ENCODE results near the gene CCDC187. TPM values are rescaled to one million over a fixed set of nuclear protein-coding genes. Genes with fewer than 3 reads are reported as not detected.

Gene CCDC187
- total RNA-seq, 1 donor: not detected

- DNase-seq (ENCODE audit: insufficient read length, low spot score, missing footprints): no peak
- no peaks in the 10 kb centered on the region for H4K20me1 ChIP-seq (ENCODE audit: insufficient read depth, low read length)
- no peaks in the 10 kb centered on the region for H3K27me3 ChIP-seq (ENCODE audit: insufficient read depth, low read length)
- no peak for TF ChIP-seq CTCF (IDR thresholded peaks at IDR 0.05; ENCODE audit: extremely low read depth, low read depth, low read length)
- H3K27ac ChIP-seq (ENCODE audit: low read depth, low read length): no peak overlapping the region
- no peaks in the 10 kb centered on the region for H3K36me3 ChIP-seq (ENCODE audit: insufficient read depth, low read length)
- no peaks in the 10 kb centered on the region for H3K4me1 ChIP-seq (ENCODE audit: insufficient read depth, low read length)
- H3K4me3 ChIP-seq (ENCODE audit: insufficient read depth, low read length): no peak overlapping the region
- no peaks in the 10 kb centered on the region for H3K9me3 ChIP-seq (ENCODE audit: low read depth, low read length)
- H3K79me2 ChIP-seq (ENCODE audit: insufficient read depth, low read length): no peaks in the 10 kb centered on the region
- no peak overlapping the region for H3K4me2 ChIP-seq (ENCODE audit: insufficient read depth, low read length)
- no peak overlapping the region for H2AFZ ChIP-seq (ENCODE audit: low read length)
Observed at GRCh38 chr9:136291306-136292025, 12.4 kb downstream of the CCDC187 start.

GRCh38 chr9:136290508-136291000 lies 13.3 kb downstream of the CCDC187 start:
- Histone ChIP-seq H3K27me3 (ENCODE audit: insufficient read depth, low read length) (no peaks in the 10 kb centered on the region), H3K9me3 (ENCODE audit: low read depth, low read length) (no peaks in the 10 kb centered on the region), H3K27ac (ENCODE audit: low read depth, low read length) (no peak overlapping the region), H4K20me1 (ENCODE audit: insufficient read depth, low read length) (no peaks in the 10 kb centered on the region), H3K4me1 (ENCODE audit: insufficient read depth, low read length) (no peaks in the 10 kb centered on the region), H3K79me2 (ENCODE audit: insufficient read depth, low read length) (no peaks in the 10 kb centered on the region), H3K4me2 (ENCODE audit: insufficient read depth, low read length) (no peak overlapping the region), H3K4me3 (ENCODE audit: insufficient read depth, low read length) (no peak overlapping the region), H2AFZ (ENCODE audit: low read length) (no peak overlapping the region), H3K36me3 (ENCODE audit: insufficient read depth, low read length) (no peaks in the 10 kb centered on the region)
- TF ChIP-seq CTCF (IDR thresholded peaks at IDR 0.05; ENCODE audit: extremely low read depth, low read depth, low read length): no peak
- no peak for DNase-seq (ENCODE audit: insufficient read length, low spot score, missing footprints)

- H3K4me2 ChIP-seq (ENCODE audit: insufficient read depth, low read length): no peak overlapping the region
- no peaks in the 10 kb centered on the region for H4K20me1 ChIP-seq (ENCODE audit: insufficient read depth, low read length)
- no peak overlapping the region for H3K4me3 ChIP-seq (ENCODE audit: insufficient read depth, low read length)
- H3K27ac ChIP-seq (ENCODE audit: low read depth, low read length): no peak overlapping the region
- no peak overlapping the region for H2AFZ ChIP-seq (ENCODE audit: low read length)
- DNase-seq (ENCODE audit: insufficient read length, low spot score, missing footprints): no peak
- H3K79me2 ChIP-seq (ENCODE audit: insufficient read depth, low read length): no peaks in the 10 kb centered on the region
- H3K27me3 ChIP-seq (ENCODE audit: insufficient read depth, low read length): no peaks in the 10 kb centered on the region
- no peaks in the 10 kb centered on the region for H3K36me3 ChIP-seq (ENCODE audit: insufficient read depth, low read length)
- no peak for TF ChIP-seq CTCF (IDR thresholded peaks at IDR 0.05; ENCODE audit: extremely low read depth, low read depth, low read length)
- no peaks in the 10 kb centered on the region for H3K4me1 ChIP-seq (ENCODE audit: insufficient read depth, low read length)
- no peaks in the 10 kb centered on the region for H3K9me3 ChIP-seq (ENCODE audit: low read depth, low read length)
Observed at GRCh38 chr9:136289651-136290507, 14.0 kb downstream of the CCDC187 start.

Data from osteoblast (primary cell).